HepG2 (cell line): ENCODE results near the gene TP53BP2. TPM values are rescaled to one million over a fixed set of nuclear protein-coding genes. Genes with fewer than 3 reads are reported as not detected.

Source experiments
- ATAC-seq: fragments of 200-7000 bp; cut with Tn5 transposase; 3 replicates; pipeline ENCODE4 v1.9.1; 2020; ENCODE audit warnings: mild to moderate bottlenecking, moderate library complexity
- BruUV-seq: library from RNA; stranded (reverse); fragments of 400-500 nt; replicated peaks from 2 replicates; lab custom pipeline; 2021; lab: Mats Ljungman, UMichigan
- CTCF ChIA-PET: fragments of 300-600 bp; formaldehyde crosslinking; extraction: SDS; loops from one replicate; lab custom pipeline; 2021; ENCODE audit warnings: low total read pairs, inconsistent platforms, low intra/inter-chr PET ratio; lab: Yijun Ruan, JAX
- POLR2A ChIA-PET: fragments of 350-600 bp; sonication (Branson Sonifier 250); formaldehyde crosslinking; loops from one replicate; lab custom pipeline; 2020; ENCODE audit warnings: antibody characterized with exemption, inconsistent platforms; lab: Yijun Ruan, JAX
- DNase-seq: peaks from one replicate; pipeline ENCODE4 v3.0.0-alpha.2; 2015; ENCODE audit warnings: low spot score
- FAIRE-seq: peaks from 3 replicates; lab custom pipeline; 2011; peaks lifted over from hg19 to GRCh38; lab: Jason Lieb, UNC
- H2AFZ ChIP-seq: one replicate; pipeline ENCODE4 v1.6.1; 2011; ENCODE audit warnings: low read length, inconsistent platforms
- H3K27ac ChIP-seq: fragments of 300-600 bp; 3 replicates; pipeline ENCODE4 v1.8.0; 2011; ENCODE audit warnings: mixed run types, mild to moderate bottlenecking, mixed read lengths, low read length, inconsistent platforms; ENCODE audit not compliant: insufficient read depth; ENCODE audit errors: extremely low read length
- H3K27me3 ChIP-seq, 2 experiments: fragments of 200-600 bp in 1 of 2; 2 replicates in 1 of 2; 3 replicates in 1 of 2; pipeline versions ENCODE4 v1.6.0 to v1.8.0; 2011; ENCODE audit warnings: low read length in 2 of 2, mild to moderate bottlenecking in 2 of 2, moderate library complexity in 2 of 2, inconsistent platforms in 1 of 2; ENCODE audit not compliant: insufficient read depth in 2 of 2, control insufficient read depth in 1 of 2
- H3K36me3 ChIP-seq, 2 experiments: fragments of 200-600 bp in 1 of 2; replicated peaks in 1 of 2; 2 replicates in 1 of 2; 3 replicates in 1 of 2; pipeline versions ENCODE4 v1.5.1 to v1.8.0; 2011; ENCODE audit warnings: low read length in 2 of 2, inconsistent platforms in 1 of 2; ENCODE audit not compliant: insufficient read depth in 2 of 2, control insufficient read depth in 1 of 2
- H3K4me1 ChIP-seq: 2 replicates; pipeline ENCODE4 v1.5.1; 2012; ENCODE audit warnings: low read length, inconsistent platforms; ENCODE audit not compliant: insufficient read depth
- H3K4me2 ChIP-seq: 2 replicates; pipeline ENCODE4 v1.6.0; 2011; ENCODE audit warnings: low read depth, low read length, inconsistent platforms
- H3K4me3 ChIP-seq, 3 experiments: fragments of 200-600 bp in 1 of 3; sonication (generic), shearing (Covaris generic) in 1 of 3; replicated peaks in 1 of 3; 2 replicates each; pipeline ENCODE4 v1.5.1; 2011 to 2016; ENCODE audit warnings: low read length in 3 of 3, inconsistent platforms in 2 of 3, low read depth in 2 of 3, mild to moderate bottlenecking in 2 of 3, control low read depth in 1 of 3, mixed read lengths in 1 of 3; ENCODE audit not compliant: insufficient read depth in 1 of 3
- H3K79me2 ChIP-seq: one replicate; pipeline ENCODE4 v1.6.1; 2011; ENCODE audit warnings: low read length, inconsistent platforms; ENCODE audit not compliant: insufficient read depth
- H3K9ac ChIP-seq: 2 replicates; pipeline ENCODE4 v1.6.0; 2011; ENCODE audit warnings: mild to moderate bottlenecking, low read depth, low read length, inconsistent platforms; ENCODE audit not compliant: insufficient read depth
- H3K9me3 ChIP-seq: 2 replicates; pipeline ENCODE4 v1.5.1; 2012; ENCODE audit warnings: mild to moderate bottlenecking, low read length
- H4K20me1 ChIP-seq: 2 replicates; pipeline ENCODE4 v1.6.0; 2011; ENCODE audit warnings: inconsistent platforms, mild to moderate bottlenecking, low read length, moderate library complexity; ENCODE audit not compliant: insufficient read depth
- ATF1 ChIP-seq: IDR thresholded peaks from 2 replicates; pipeline ENCODE4 v1.6.1; 2016; ENCODE audit warnings: mild to moderate bottlenecking, control low read depth
- ATF2 ChIP-seq: sonication (generic); formaldehyde crosslinking; IDR thresholded peaks from 2 replicates; pipeline ENCODE4 v1.4.0; 2020; ENCODE audit warnings: missing genetic modification reagents
- GPN1 ChIP-seq: sonication (generic); formaldehyde crosslinking; IDR thresholded peaks from 2 replicates; pipeline ENCODE4 v1.5.1; 2020; ENCODE audit warnings: missing genetic modification reagents, borderline replicate concordance
- GTF3A ChIP-seq: sonication (generic); formaldehyde crosslinking; conservative IDR thresholded peaks from 2 replicates; pipeline ENCODE4 v1.4.0; 2020; ENCODE audit warnings: mild to moderate bottlenecking, missing genetic modification reagents
- HOXA9 ChIP-seq: sonication (generic); formaldehyde crosslinking; IDR thresholded peaks from 2 replicates; pipeline ENCODE4 v1.8.1; 2022; ENCODE audit warnings: missing genetic modification reagents, mild to moderate bottlenecking, moderate library complexity, borderline replicate concordance
- KLF16 ChIP-seq, 2 experiments: sonication (generic) in 1 of 2; formaldehyde crosslinking in 1 of 2; IDR thresholded peaks; 2 replicates each; pipeline versions ENCODE4 v1.6.1 to v1.8.0; 2016 to 2023; ENCODE audit warnings: missing genetic modification reagents in 2 of 2, missing compliant biosample characterization in 1 of 2
- MAF1 ChIP-seq: sonication (generic); formaldehyde crosslinking; IDR thresholded peaks from 2 replicates; pipeline ENCODE4 v1.5.0; 2020; ENCODE audit warnings: missing genetic modification reagents, borderline replicate concordance
- MAFK ChIP-seq, 2 experiments: IDR thresholded peaks in 1 of 2; conservative IDR thresholded peaks in 1 of 2; 2 replicates each; pipeline ENCODE4 v1.6.1; 2011; ENCODE audit warnings: improper control_type of control experiment in 2 of 2, low read length in 2 of 2
- MLLT10 ChIP-seq: sonication (generic); formaldehyde crosslinking; IDR thresholded peaks from 2 replicates; pipeline ENCODE4 v1.4.0; 2020; ENCODE audit warnings: missing genetic modification reagents
- PCBP1 ChIP-seq: fragments of 200-400 bp; formaldehyde crosslinking; IDR thresholded peaks from 2 replicates; pipeline ENCODE4 v1.6.1; 2017; ENCODE audit warnings: mild to moderate bottlenecking, low read depth, low read length, borderline replicate concordance
- RBAK ChIP-seq: sonication (generic); formaldehyde crosslinking; IDR thresholded peaks from 2 replicates; pipeline ENCODE4 v1.5.1; 2020; ENCODE audit warnings: mild to moderate bottlenecking, missing genetic modification reagents
- REST ChIP-seq, 2 experiments: IDR thresholded peaks; 2 replicates each; pipeline ENCODE4 v1.6.1; 2011 to 2012; ENCODE audit warnings: low read length in 2 of 2, borderline replicate concordance in 1 of 2, low read depth in 1 of 2, mild to moderate bottlenecking in 1 of 2, moderate library complexity in 1 of 2
- SMAD9 ChIP-seq: sonication (generic); formaldehyde crosslinking; IDR thresholded peaks from 2 replicates; pipeline ENCODE4 v1.5.1; 2020; ENCODE audit warnings: mild to moderate bottlenecking, missing genetic modification reagents
- TIGD3 ChIP-seq: sonication (generic); formaldehyde crosslinking; IDR thresholded peaks from 2 replicates; pipeline ENCODE4 v1.5.1; 2020; ENCODE audit warnings: mild to moderate bottlenecking, missing genetic modification reagents, borderline replicate concordance
- ZC3H4 ChIP-seq: sonication (generic); formaldehyde crosslinking; IDR thresholded peaks from 2 replicates; pipeline ENCODE4 v1.4.0; 2020; ENCODE audit warnings: missing genetic modification reagents, borderline replicate concordance
- ZNF329 ChIP-seq: sonication (generic); formaldehyde crosslinking; IDR thresholded peaks from 2 replicates; pipeline ENCODE4 v1.9.0; 2021; ENCODE audit warnings: low read depth, mild to moderate bottlenecking, missing genetic modification reagents
- ZNF513 ChIP-seq: sonication (generic); formaldehyde crosslinking; conservative IDR thresholded peaks from 2 replicates; pipeline ENCODE4 v1.5.0; 2020; ENCODE audit warnings: missing genetic modification reagents
- in situ Hi-C: cut with HindIII; loops from 2 replicates; pipeline ENCODE4 v1.10.0; 2017; ENCODE audit warnings: low pct_unique_long_range_greater_than_20kb; ENCODE audit not compliant: extremely low pct_ligation_motif_present
- intact Hi-C: fragments of 100-400 bp; cut with micrococcal nuclease; formaldehyde crosslinking; loops from one replicate; pipeline ENCODE4 v1.10.0; 2022; ENCODE audit not compliant: unreplicated experiment
- polyA plus RNA-seq, 8 experiments: library from polyadenylated mRNA; depleted of rRNA in 3 of 8; stranded (reverse) in 7 of 8; unstranded in 1 of 8; fragments of >200 nt; fragmentation: Illumina TruSeq in 4 of 8; extraction: Trizol in 4 of 8; gene quantifications; 2 replicates each; pipeline versions ENCODE4 v1.2.1 to v1.2.3, GENCODE V29; 2011 to 2016; ENCODE audit warnings: low read depth in 4 of 8, missing spikeins in 1 of 8, mixed read lengths in 1 of 8; ENCODE audit not compliant: insufficient read depth in 1 of 8
- total RNA-seq, 5 experiments: library from RNA; depleted of rRNA; stranded (reverse); fragments of >200 nt; fragmentation: Illumina TruSeq; extraction: Trizol; gene quantifications; 2 replicates each; pipeline ENCODE4 v1.2.3, GENCODE V29; 2016; ENCODE audit warnings: low read depth in 1 of 5

The TP53BP2 gene
- total and polyA plus RNA-seq, 2 of the 13 experiments (the other 11 are each of a cell fraction or from before 2014, with no cell fraction given), result 10.0 to 14.0 TPM

GRCh38 chr1:223813645-223814044 lies 32.1 kb downstream of the TP53BP2 start:
- H2AFZ ChIP-seq, result no peak overlapping the region
- no peaks in the 10 kb centered on the region for H3K9me3 ChIP-seq
- DNase-seq (no peak), ATAC-seq (no peak), FAIRE-seq (no peak)
- no TSS peak for BruUV-seq
- H3K4me2 ChIP-seq, result no peak overlapping the region
- in situ Hi-C loops (no loop called here), intact Hi-C loops (no loop called here)
- no peak overlapping the region for H3K9ac ChIP-seq
- ChIA-PET CTCF (no interaction called here), POLR2A (no interaction called here)
- no peak overlapping the region for H3K4me3 ChIP-seq
- peaks cover 3 to 29% of the 10 kb centered on the region in 2 experiments; a peak in 4 of 5 replicates for H3K36me3 ChIP-seq
- H3K27ac ChIP-seq, result no peak overlapping the region
- H3K79me2 ChIP-seq, result peaks cover 2% of the 10 kb centered on the region
- peaks cover 10% of the 10 kb centered on the region; the same call in 1 of the 2 replicates for H3K4me1 ChIP-seq
- no peaks in the 10 kb centered on the region for H3K27me3 ChIP-seq
- H4K20me1 ChIP-seq, result no peaks in the 10 kb centered on the region
- TF ChIP-seq ZC3H4 (CRISPR knock-in tag) (no peak), MLLT10 (no peak), RBAK (no peak), GTF3A (CRISPR knock-in tag) (no peak), SMAD9 (no peak), PCBP1 (no peak), KLF16 (CRISPR knock-in tag; IDR thresholded peaks at IDR 0.05) (no peak), ATF1 (CRISPR knock-in tag) (no peak), MAFK (conservative IDR thresholded peaks at IDR 0.05 in 1 of 2, IDR thresholded peaks at IDR 0.05 in 1 of 2; ENCODE audit: low read length in 2 of 2) (no peak), ATF2 (no peak), REST (IDR thresholded peaks at IDR 0.05; ENCODE audit: borderline replicate concordance in 1 of 2, low read depth in 1 of 2, low read length in 2 of 2) (no peak), HOXA9 (no peak), ZNF329 (CRISPR knock-in tag) (no peak), GPN1 (CRISPR knock-in tag) (no peak), ZNF513 (no peak), TIGD3 (no peak), MAF1 (no peak)
